Measurements from ENCODE around the gene C14orf132. TPM values are rescaled to one million over a fixed set of nuclear protein-coding genes. Genes with fewer than 3 reads are reported as not detected.

C14orf132 gene
- total and polyA plus RNA-seq, 9 of the 15 experiments (the other 6 are each of a cell fraction or from before 2014, with no cell fraction given): not detected

- TF ChIP-seq, protein P1, sequence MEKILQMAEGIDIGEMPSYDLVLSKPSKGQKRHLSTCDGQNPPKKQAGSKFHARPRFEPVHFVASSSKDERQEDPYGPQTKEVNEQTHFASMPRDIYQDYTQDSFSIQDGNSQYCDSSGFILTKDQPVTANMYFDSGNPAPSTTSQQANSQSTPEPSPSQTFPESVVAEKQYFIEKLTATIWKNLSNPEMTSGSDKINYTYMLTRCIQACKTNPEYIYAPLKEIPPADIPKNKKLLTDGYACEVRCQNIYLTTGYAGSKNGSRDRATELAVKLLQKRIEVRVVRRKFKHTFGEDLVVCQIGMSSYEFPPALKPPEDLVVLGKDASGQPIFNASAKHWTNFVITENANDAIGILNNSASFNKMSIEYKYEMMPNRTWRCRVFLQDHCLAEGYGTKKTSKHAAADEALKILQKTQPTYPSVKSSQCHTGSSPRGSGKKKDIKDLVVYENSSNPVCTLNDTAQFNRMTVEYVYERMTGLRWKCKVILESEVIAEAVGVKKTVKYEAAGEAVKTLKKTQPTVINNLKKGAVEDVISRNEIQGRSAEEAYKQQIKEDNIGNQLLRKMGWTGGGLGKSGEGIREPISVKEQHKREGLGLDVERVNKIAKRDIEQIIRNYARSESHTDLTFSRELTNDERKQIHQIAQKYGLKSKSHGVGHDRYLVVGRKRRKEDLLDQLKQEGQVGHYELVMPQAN (IDR thresholded peaks at IDR 0.05; ENCODE audit: borderline replicate concordance): no peak
- TF ChIP-seq ELF4 (CRISPR knock-in tag; IDR thresholded peaks at IDR 0.05): no peak
- TF ChIP-seq, protein P2, sequence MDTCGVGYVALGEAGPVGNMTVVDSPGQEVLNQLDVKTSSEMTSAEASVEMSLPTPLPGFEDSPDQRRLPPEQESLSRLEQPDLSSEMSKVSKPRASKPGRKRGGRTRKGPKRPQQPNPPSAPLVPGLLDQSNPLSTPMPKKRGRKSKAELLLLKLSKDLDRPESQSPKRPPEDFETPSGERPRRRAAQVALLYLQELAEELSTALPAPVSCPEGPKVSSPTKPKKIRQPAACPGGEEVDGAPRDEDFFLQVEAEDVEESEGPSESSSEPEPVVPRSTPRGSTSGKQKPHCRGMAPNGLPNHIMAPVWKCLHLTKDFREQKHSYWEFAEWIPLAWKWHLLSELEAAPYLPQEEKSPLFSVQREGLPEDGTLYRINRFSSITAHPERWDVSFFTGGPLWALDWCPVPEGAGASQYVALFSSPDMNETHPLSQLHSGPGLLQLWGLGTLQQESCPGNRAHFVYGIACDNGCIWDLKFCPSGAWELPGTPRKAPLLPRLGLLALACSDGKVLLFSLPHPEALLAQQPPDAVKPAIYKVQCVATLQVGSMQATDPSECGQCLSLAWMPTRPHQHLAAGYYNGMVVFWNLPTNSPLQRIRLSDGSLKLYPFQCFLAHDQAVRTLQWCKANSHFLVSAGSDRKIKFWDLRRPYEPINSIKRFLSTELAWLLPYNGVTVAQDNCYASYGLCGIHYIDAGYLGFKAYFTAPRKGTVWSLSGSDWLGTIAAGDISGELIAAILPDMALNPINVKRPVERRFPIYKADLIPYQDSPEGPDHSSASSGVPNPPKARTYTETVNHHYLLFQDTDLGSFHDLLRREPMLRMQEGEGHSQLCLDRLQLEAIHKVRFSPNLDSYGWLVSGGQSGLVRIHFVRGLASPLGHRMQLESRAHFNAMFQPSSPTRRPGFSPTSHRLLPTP (IDR thresholded peaks at IDR 0.05; ENCODE audit: borderline replicate concordance, extremely low read depth, insufficient read length): no peak
- TF ChIP-seq ZNF785 (CRISPR knock-in tag; IDR thresholded peaks at IDR 0.05): no peak
- TF ChIP-seq PTTG1 (tag; IDR thresholded peaks at IDR 0.05; ENCODE audit: low read depth): no peak
- no peak for TF ChIP-seq RFX7 (CRISPR knock-in tag; IDR thresholded peaks at IDR 0.05)
- TF ChIP-seq HNRNPUL1 (IDR thresholded peaks at IDR 0.05; ENCODE audit: low read length): no peak
- TF ChIP-seq PYGO2 (tag; IDR thresholded peaks at IDR 0.05): no peak
These were observed 22.8 kb downstream of the C14orf132 start (continued) for GRCh38 chr14:96062010-96062409.
